Ovary (tissue), 3 donors: Measurements from ENCODE around the gene WDR82.

Source experiments
- CTCF ChIP-seq, 3 donors: fragments of 450-650 bp in 2 of 3; fragments of 200-600 bp in 1 of 3; IDR thresholded peaks; one replicate each; pipeline versions ENCODE4 v1.5.1 to v1.8.0; 2016 to 2022; ENCODE audit warnings: antibody characterized with exemption in 3 of 3, mild to moderate bottlenecking in 1 of 3
- EP300 ChIP-seq: sonication (generic); formaldehyde crosslinking; IDR thresholded peaks from one replicate; pipeline ENCODE4 v1.6.1; 2017; ENCODE audit warnings: antibody characterized with exemption
- POLR2A ChIP-seq: fragments of 450-650 bp; IDR thresholded peaks from one replicate; pipeline ENCODE4 v1.6.1; 2017; ENCODE audit warnings: antibody characterized with exemption, mild to moderate bottlenecking, moderate library complexity
- donor health status: DM: no; HTN: no; CAD: no.

DNA sequence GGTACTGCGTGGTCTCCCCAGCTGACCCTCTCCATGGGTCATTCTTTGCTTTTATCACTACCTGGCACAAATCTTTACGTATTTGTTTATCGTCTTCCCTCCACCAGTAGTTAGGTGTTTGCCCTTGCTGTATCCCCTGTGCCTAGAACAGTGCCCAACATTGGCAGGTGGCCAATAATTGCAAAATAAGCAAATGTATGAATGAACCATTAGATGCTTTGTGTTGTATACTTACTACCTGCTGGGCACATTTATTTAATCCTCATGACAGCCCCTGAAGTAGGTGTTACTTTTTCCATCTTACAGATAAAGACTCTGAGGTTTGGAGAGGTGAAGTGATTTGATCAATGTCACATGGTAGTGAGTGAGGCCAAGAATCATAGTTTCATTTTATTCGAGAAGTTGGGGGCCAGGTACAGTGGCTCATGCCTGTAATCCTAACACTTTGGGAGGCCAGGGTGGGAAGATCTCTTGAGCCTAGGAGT is 37.5 kb downstream of the WDR82 start:
- TF ChIP-seq CTCF (IDR thresholded peaks at IDR 0.05), result no peak
- TF ChIP-seq POLR2A, result no peak
- TF ChIP-seq EP300, result no peak
